WTC11 (cell line): ENCODE results near the gene MPST. TPM values are rescaled to one million over a fixed set of nuclear protein-coding genes. Genes with fewer than 3 reads are reported as not detected.

Experiments used
- ATAC-seq: fragments of 200-7000 bp; cut with Tn5 transposase; 2 replicates; pipeline ENCODE4 v1.10.0; 2021; ENCODE audit warnings: mild to moderate bottlenecking, moderate library complexity
- CTCF ChIA-PET: fragments of 300-600 bp; sonication (Branson Sonifier 250); formaldehyde crosslinking; loops from one replicate; lab custom pipeline; 2021; ENCODE audit warnings: antibody characterized with exemption; lab: Charles Lee
- POLR2A ChIA-PET: fragments of 350-600 bp; sonication (Branson Sonifier 250); formaldehyde crosslinking; loops from one replicate; lab custom pipeline; 2021; ENCODE audit warnings: antibody characterized with exemption; lab: Charles Lee
- DNase-seq: peaks from one replicate; pipeline ENCODE4 v3.0.0; 2021; ENCODE audit warnings: low spot score
- H3K27ac Mint-ChIP-seq: 2 replicates; pipeline ENCODE4 v1.8.0; 2021; ENCODE audit warnings: mixed read lengths
- H3K27me3 Mint-ChIP-seq: 2 replicates; pipeline ENCODE4 v1.8.0; 2021; ENCODE audit warnings: low read depth, mild to moderate bottlenecking, moderate library complexity, mixed read lengths
- H3K36me3 Mint-ChIP-seq: 2 replicates; pipeline ENCODE4 v1.8.0; 2021; ENCODE audit warnings: mixed read lengths
- H3K4me1 Mint-ChIP-seq: 2 replicates; pipeline ENCODE4 v1.8.0; 2022; ENCODE audit warnings: mixed read lengths
- H3K4me3 Mint-ChIP-seq: 2 replicates; pipeline ENCODE4 v1.8.0; 2021; ENCODE audit warnings: mild to moderate bottlenecking, moderate library complexity, mixed read lengths
- H3K9me3 Mint-ChIP-seq: 2 replicates; pipeline ENCODE4 v1.8.0; 2021; ENCODE audit warnings: mixed read lengths
- CREM ChIP-seq: sonication (generic); formaldehyde crosslinking; IDR thresholded peaks from 2 replicates; pipeline ENCODE4 v1.8.1; 2022; ENCODE audit warnings: mild to moderate bottlenecking, missing genetic modification reagents, moderate library complexity
- GTF2I ChIP-seq: fragments of 250-450 bp; sonication (Bioruptor Pico); conservative IDR thresholded peaks from 2 replicates; pipeline ENCODE4 v1.4.0; 2021; ENCODE audit warnings: mild to moderate bottlenecking
- JAZF1 ChIP-seq: fragments of 250-450 bp; sonication (Bioruptor Pico); IDR thresholded peaks from 2 replicates; pipeline ENCODE4 v1.9.0; 2021; ENCODE audit warnings: moderate library complexity, mild to moderate bottlenecking, inconsistent platforms
- MXD4 ChIP-seq: fragments of 250-450 bp; sonication (Bioruptor Pico); IDR thresholded peaks from 2 replicates; pipeline ENCODE4 v1.8.0; 2021; ENCODE audit warnings: mild to moderate bottlenecking, moderate library complexity, borderline replicate concordance
- MYBL2 ChIP-seq: sonication (generic); formaldehyde crosslinking; IDR thresholded peaks from 2 replicates; pipeline ENCODE4 v1.8.1; 2023; ENCODE audit warnings: mild to moderate bottlenecking, moderate library complexity, missing genetic modification reagents
- NFATC4 ChIP-seq: fragments of 250-450 bp; sonication (Bioruptor Pico); IDR thresholded peaks from 2 replicates; pipeline ENCODE4 v1.9.0; 2021; ENCODE audit warnings: mild to moderate bottlenecking
- NFE2L1 ChIP-seq: sonication (generic); formaldehyde crosslinking; IDR thresholded peaks from 2 replicates; pipeline ENCODE4 v1.8.1; 2023; ENCODE audit warnings: missing genetic modification reagents
- PRRX2 ChIP-seq: fragments of 250-450 bp; sonication (Bioruptor Pico); IDR thresholded peaks from 2 replicates; pipeline ENCODE4 v1.8.0; 2021; ENCODE audit warnings: mild to moderate bottlenecking
- RELA ChIP-seq: sonication (generic); formaldehyde crosslinking; IDR thresholded peaks from 2 replicates; pipeline ENCODE4 v1.8.1; 2022; ENCODE audit warnings: missing genetic modification reagents, mild to moderate bottlenecking, borderline replicate concordance
- RORB ChIP-seq: fragments of 250-450 bp; sonication (Bioruptor Pico); IDR thresholded peaks from 2 replicates; pipeline ENCODE4 v1.9.0; 2021; ENCODE audit warnings: mild to moderate bottlenecking
- SMAD3 ChIP-seq: sonication (generic); formaldehyde crosslinking; IDR thresholded peaks from 2 replicates; pipeline ENCODE4 v1.8.0; 2022; ENCODE audit warnings: missing genetic modification reagents, mild to moderate bottlenecking, borderline replicate concordance
- SOX15 ChIP-seq: fragments of 250-450 bp; sonication (Bioruptor Pico); IDR thresholded peaks from 2 replicates; pipeline ENCODE4 v1.9.0; 2021; ENCODE audit warnings: mild to moderate bottlenecking
- total RNA-seq: library from RNA; stranded (reverse); gene quantifications from 3 replicates; pipeline ENCODE4 v1.2.3, GENCODE V29; 2021
- TF ChIP-seq, protein P1 (sequence below): fragments of 250-450 bp; sonication (Bioruptor Pico); IDR thresholded peaks from 2 replicates; pipeline ENCODE4 v1.9.0; 2021; ENCODE audit warnings: mild to moderate bottlenecking
- TF ChIP-seq, protein P2 (sequence below): fragments of 250-450 bp; sonication (Bioruptor Pico); IDR thresholded peaks from 2 replicates; pipeline ENCODE4 v2.1.2; 2022; ENCODE audit warnings: mild to moderate bottlenecking, moderate library complexity
- TF ChIP-seq, protein P3 (sequence below): sonication (generic); formaldehyde crosslinking; IDR thresholded peaks from 2 replicates; pipeline ENCODE4 v1.8.0; 2022; ENCODE audit warnings: mild to moderate bottlenecking, missing genetic modification reagents
- TF ChIP-seq, protein P4 (sequence below): fragments of 250-450 bp; sonication (Bioruptor Pico); IDR thresholded peaks from 2 replicates; pipeline ENCODE4 v1.9.0; 2021; ENCODE audit warnings: mild to moderate bottlenecking
- TF ChIP-seq, protein P5 (sequence below): sonication (generic); formaldehyde crosslinking; IDR thresholded peaks from 2 replicates; pipeline ENCODE4 v1.8.0; 2023; ENCODE audit warnings: mild to moderate bottlenecking, missing genetic modification reagents
- TF ChIP-seq, protein P6 (sequence below): sonication (generic); formaldehyde crosslinking; IDR thresholded peaks from 2 replicates; pipeline ENCODE4 v1.8.0; 2023; ENCODE audit warnings: missing genetic modification reagents

The MPST gene
- total RNA-seq, 1 experiment from 2014 or later, result 86.6 TPM

DNA sequence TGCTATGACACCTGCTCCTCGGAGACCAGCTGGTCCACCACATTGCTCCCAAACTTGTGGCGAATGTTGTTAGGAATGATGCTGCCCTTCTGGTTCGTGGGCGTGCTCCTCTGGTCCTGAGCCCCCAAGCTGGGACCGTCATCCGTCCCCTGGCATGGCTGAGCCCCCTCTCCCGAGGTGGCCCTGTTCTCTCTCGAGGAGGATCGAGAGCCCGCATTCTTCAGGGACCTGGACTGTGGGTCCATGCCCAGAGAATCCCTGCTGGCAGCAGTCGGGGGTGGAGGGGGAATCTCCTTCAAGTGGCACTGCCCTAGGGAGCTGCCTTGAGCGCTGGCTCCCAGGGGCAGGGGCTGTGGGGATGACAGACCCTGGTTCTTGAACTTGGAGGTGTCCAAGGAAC lies 17.7 kb upstream of the MPST start:
- CTCF ChIA-PET, result no interaction called here
- peaks cover 5% of the 10 kb centered on the region; the same call in 1 of the 2 replicates for H3K9me3 Mint-ChIP-seq
- H3K36me3 Mint-ChIP-seq, result no peaks in the 10 kb centered on the region
- no peak for DNase-seq
- no peak for TF ChIP-seq RORB (CRISPR knock-in tag)
- TF ChIP-seq JAZF1, result no peak
- TF ChIP-seq, protein P1, sequence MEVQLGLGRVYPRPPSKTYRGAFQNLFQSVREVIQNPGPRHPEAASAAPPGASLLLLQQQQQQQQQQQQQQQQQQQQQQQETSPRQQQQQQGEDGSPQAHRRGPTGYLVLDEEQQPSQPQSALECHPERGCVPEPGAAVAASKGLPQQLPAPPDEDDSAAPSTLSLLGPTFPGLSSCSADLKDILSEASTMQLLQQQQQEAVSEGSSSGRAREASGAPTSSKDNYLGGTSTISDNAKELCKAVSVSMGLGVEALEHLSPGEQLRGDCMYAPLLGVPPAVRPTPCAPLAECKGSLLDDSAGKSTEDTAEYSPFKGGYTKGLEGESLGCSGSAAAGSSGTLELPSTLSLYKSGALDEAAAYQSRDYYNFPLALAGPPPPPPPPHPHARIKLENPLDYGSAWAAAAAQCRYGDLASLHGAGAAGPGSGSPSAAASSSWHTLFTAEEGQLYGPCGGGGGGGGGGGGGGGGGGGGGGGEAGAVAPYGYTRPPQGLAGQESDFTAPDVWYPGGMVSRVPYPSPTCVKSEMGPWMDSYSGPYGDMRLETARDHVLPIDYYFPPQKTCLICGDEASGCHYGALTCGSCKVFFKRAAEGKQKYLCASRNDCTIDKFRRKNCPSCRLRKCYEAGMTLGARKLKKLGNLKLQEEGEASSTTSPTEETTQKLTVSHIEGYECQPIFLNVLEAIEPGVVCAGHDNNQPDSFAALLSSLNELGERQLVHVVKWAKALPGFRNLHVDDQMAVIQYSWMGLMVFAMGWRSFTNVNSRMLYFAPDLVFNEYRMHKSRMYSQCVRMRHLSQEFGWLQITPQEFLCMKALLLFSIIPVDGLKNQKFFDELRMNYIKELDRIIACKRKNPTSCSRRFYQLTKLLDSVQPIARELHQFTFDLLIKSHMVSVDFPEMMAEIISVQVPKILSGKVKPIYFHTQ, result no peak
- no peak for TF ChIP-seq SOX15 (CRISPR knock-in tag)
- no peak for TF ChIP-seq NFE2L1 (CRISPR knock-in tag)
- TF ChIP-seq, protein P2, sequence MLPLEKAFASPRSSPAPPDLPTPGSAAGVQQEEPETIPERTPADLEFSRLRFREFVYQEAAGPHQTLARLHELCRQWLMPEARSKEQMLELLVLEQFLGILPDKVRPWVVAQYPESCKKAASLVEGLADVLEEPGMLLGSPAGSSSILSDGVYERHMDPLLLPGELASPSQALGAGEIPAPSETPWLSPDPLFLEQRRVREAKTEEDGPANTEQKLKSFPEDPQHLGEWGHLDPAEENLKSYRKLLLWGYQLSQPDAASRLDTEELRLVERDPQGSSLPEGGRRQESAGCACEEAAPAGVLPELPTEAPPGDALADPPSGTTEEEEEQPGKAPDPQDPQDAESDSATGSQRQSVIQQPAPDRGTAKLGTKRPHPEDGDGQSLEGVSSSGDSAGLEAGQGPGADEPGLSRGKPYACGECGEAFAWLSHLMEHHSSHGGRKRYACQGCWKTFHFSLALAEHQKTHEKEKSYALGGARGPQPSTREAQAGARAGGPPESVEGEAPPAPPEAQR (CRISPR knock-in tag), result no peak
- TF ChIP-seq NFATC4 (CRISPR knock-in tag), result no peak
- no peak for TF ChIP-seq SMAD3 (CRISPR knock-in tag)
- no peak for TF ChIP-seq CREM (CRISPR knock-in tag)
- TF ChIP-seq MXD4 (CRISPR knock-in tag), result no peak
- TF ChIP-seq, protein P3, sequence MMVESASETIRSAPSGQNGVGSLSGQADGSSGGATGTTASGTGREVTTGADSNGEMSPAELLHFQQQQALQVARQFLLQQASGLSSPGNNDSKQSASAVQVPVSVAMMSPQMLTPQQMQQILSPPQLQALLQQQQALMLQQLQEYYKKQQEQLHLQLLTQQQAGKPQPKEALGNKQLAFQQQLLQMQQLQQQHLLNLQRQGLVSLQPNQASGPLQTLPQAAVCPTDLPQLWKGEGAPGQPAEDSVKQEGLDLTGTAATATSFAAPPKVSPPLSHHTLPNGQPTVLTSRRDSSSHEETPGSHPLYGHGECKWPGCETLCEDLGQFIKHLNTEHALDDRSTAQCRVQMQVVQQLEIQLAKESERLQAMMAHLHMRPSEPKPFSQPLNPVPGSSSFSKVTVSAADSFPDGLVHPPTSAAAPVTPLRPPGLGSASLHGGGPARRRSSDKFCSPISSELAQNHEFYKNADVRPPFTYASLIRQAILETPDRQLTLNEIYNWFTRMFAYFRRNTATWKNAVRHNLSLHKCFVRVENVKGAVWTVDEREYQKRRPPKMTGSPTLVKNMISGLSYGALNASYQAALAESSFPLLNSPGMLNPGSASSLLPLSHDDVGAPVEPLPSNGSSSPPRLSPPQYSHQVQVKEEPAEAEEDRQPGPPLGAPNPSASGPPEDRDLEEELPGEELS, result no peak
- no peak for TF ChIP-seq RELA (CRISPR knock-in tag)
- TF ChIP-seq, protein P4, sequence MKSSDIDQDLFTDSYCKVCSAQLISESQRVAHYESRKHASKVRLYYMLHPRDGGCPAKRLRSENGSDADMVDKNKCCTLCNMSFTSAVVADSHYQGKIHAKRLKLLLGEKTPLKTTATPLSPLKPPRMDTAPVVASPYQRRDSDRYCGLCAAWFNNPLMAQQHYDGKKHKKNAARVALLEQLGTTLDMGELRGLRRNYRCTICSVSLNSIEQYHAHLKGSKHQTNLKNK, result no peak
- no peak for TF ChIP-seq PRRX2 (CRISPR knock-in tag)
- TF ChIP-seq, protein P5, sequence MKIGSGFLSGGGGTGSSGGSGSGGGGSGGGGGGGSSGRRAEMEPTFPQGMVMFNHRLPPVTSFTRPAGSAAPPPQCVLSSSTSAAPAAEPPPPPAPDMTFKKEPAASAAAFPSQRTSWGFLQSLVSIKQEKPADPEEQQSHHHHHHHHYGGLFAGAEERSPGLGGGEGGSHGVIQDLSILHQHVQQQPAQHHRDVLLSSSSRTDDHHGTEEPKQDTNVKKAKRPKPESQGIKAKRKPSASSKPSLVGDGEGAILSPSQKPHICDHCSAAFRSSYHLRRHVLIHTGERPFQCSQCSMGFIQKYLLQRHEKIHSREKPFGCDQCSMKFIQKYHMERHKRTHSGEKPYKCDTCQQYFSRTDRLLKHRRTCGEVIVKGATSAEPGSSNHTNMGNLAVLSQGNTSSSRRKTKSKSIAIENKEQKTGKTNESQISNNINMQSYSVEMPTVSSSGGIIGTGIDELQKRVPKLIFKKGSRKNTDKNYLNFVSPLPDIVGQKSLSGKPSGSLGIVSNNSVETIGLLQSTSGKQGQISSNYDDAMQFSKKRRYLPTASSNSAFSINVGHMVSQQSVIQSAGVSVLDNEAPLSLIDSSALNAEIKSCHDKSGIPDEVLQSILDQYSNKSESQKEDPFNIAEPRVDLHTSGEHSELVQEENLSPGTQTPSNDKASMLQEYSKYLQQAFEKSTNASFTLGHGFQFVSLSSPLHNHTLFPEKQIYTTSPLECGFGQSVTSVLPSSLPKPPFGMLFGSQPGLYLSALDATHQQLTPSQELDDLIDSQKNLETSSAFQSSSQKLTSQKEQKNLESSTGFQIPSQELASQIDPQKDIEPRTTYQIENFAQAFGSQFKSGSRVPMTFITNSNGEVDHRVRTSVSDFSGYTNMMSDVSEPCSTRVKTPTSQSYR (CRISPR knock-in tag), result no peak
- TF ChIP-seq GTF2I (CRISPR knock-in tag), result no peak
- TF ChIP-seq, protein P6, sequence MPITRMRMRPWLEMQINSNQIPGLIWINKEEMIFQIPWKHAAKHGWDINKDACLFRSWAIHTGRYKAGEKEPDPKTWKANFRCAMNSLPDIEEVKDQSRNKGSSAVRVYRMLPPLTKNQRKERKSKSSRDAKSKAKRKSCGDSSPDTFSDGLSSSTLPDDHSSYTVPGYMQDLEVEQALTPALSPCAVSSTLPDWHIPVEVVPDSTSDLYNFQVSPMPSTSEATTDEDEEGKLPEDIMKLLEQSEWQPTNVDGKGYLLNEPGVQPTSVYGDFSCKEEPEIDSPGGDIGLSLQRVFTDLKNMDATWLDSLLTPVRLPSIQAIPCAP (CRISPR knock-in tag), result no peak
- POLR2A ChIA-PET, result no interaction called here
- H3K4me3 Mint-ChIP-seq, result no peak overlapping the region
- H3K27me3 Mint-ChIP-seq, result peaks cover 27% of the 10 kb centered on the region
- peaks cover 8% of the 10 kb centered on the region for H3K4me1 Mint-ChIP-seq
- no peak overlapping the region for H3K27ac Mint-ChIP-seq
- ATAC-seq, result no peak

DNA sequence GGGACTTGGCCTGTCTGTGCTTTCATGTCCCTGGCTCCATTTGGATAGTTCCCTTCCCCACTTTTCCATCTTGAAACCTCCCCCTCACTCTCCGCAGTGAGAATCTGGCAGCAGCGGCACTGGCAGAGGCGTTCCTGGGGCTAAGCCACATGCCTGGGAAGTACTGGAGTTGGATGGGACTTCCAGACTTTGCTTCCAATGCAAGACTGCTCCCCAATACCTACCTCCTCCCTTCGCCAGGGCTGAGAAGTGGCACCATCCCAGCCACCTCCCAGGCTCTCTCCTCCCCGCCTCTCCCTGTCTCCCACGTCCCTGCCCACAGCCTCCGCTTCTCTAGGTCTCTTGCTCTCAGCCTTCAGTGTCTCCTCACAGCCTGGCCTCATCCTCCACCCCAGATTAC lies 16.9 kb upstream of the MPST start:
- no peak overlapping the region for H3K4me3 Mint-ChIP-seq
- no peak overlapping the region for H3K27ac Mint-ChIP-seq
- peaks cover 8% of the 10 kb centered on the region for H3K4me1 Mint-ChIP-seq
- DNase-seq, result no peak
- H3K9me3 Mint-ChIP-seq, result peaks cover 5% of the 10 kb centered on the region; the same call in 1 of the 2 replicates
- H3K27me3 Mint-ChIP-seq, result peaks cover 30% of the 10 kb centered on the region
- CTCF ChIA-PET, result no interaction called here
- POLR2A ChIA-PET, result interaction anchor here (0.6 kb wide), 1 partner anchor 607 kb away, joined by 3 read pairs; no protein-coding TSS in a partner anchor
- no peak for TF ChIP-seq MYBL2 (CRISPR knock-in tag)
- no peaks in the 10 kb centered on the region for H3K36me3 Mint-ChIP-seq
- no peak for ATAC-seq
